ENCODE measurements around the gene NXNL1.
A peak's percentile ranks its signal among the peaks of the same experiment; 100 is the strongest.

The NXNL1 gene

DNA sequence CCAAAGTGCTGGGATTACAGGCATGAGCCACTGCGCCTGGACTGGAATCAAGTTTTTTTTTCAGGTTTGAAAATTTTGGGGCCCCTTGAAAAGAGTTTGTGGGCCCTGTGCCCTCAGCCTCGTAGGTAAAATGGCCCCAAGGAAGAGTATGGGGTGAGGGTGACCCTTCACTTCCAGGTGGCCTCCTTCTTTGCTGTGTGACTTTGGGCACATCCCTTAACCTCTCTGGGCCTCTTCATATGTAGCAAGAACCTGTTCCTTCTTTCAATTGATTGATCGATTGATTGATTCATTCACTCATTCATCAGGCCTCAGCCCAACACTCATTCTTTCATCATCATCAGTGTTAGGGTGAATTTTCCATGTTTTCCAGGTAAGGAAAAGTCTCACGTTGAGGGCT lies 8.9 kb downstream of the NXNL1 start:
- Histone ChIP-seq H3K4me1 (ENCODE audit: low read depth, poor library complexity, severe bottlenecking) (peaks cover 8% of the 10 kb centered on the region), H3K27me3 (ENCODE audit: insufficient read depth, low read depth) (peaks cover 22% of the 10 kb centered on the region; the same call in 1 of the 2 replicates), H4K20me1 (ENCODE audit: insufficient read depth) (no peaks in the 10 kb centered on the region), H3K36me3 (ENCODE audit: insufficient read depth) (no peaks in the 10 kb centered on the region), H3K9ac (no peak overlapping the region), H3K27ac (no peak overlapping the region), H3K4me3 (IDR thresholded peaks at IDR 0.05; ENCODE audit: insufficient read depth, low read depth, low read length) (no peak overlapping the region), H2AFZ (ENCODE audit: low read depth) (no peak overlapping the region), H3K79me2 (ENCODE audit: insufficient read depth, low read depth) (no peaks in the 10 kb centered on the region), H3K4me2 (no peak overlapping the region)
- TF ChIP-seq, protein P1, sequence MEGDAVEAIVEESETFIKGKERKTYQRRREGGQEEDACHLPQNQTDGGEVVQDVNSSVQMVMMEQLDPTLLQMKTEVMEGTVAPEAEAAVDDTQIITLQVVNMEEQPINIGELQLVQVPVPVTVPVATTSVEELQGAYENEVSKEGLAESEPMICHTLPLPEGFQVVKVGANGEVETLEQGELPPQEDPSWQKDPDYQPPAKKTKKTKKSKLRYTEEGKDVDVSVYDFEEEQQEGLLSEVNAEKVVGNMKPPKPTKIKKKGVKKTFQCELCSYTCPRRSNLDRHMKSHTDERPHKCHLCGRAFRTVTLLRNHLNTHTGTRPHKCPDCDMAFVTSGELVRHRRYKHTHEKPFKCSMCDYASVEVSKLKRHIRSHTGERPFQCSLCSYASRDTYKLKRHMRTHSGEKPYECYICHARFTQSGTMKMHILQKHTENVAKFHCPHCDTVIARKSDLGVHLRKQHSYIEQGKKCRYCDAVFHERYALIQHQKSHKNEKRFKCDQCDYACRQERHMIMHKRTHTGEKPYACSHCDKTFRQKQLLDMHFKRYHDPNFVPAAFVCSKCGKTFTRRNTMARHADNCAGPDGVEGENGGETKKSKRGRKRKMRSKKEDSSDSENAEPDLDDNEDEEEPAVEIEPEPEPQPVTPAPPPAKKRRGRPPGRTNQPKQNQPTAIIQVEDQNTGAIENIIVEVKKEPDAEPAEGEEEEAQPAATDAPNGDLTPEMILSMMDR (conservative IDR thresholded peaks at IDR 0.05; ENCODE audit: low read depth, low read length): no peak

- Histone ChIP-seq H3K4me2 (no peak overlapping the region), H3K27me3 (ENCODE audit: insufficient read depth, low read depth) (peaks cover 22% of the 10 kb centered on the region; the same call in 1 of the 2 replicates), H4K20me1 (ENCODE audit: insufficient read depth) (no peaks in the 10 kb centered on the region), H3K4me3 (IDR thresholded peaks at IDR 0.05; ENCODE audit: insufficient read depth, low read depth, low read length) (no peak overlapping the region), H3K4me1 (ENCODE audit: low read depth, poor library complexity, severe bottlenecking) (peaks cover 8% of the 10 kb centered on the region), H3K9ac (no peak overlapping the region), H3K36me3 (ENCODE audit: insufficient read depth) (no peaks in the 10 kb centered on the region), H3K79me2 (ENCODE audit: insufficient read depth, low read depth) (no peaks in the 10 kb centered on the region), H3K27ac (no peak overlapping the region), H2AFZ (ENCODE audit: low read depth) (no peak overlapping the region)
- TF ChIP-seq, protein P1 (conservative IDR thresholded peaks at IDR 0.05; ENCODE audit: low read depth, low read length): no peak
Measured at GRCh38 chr19:17450264-17451075, 10.3 kb downstream of the NXNL1 start.

DNA sequence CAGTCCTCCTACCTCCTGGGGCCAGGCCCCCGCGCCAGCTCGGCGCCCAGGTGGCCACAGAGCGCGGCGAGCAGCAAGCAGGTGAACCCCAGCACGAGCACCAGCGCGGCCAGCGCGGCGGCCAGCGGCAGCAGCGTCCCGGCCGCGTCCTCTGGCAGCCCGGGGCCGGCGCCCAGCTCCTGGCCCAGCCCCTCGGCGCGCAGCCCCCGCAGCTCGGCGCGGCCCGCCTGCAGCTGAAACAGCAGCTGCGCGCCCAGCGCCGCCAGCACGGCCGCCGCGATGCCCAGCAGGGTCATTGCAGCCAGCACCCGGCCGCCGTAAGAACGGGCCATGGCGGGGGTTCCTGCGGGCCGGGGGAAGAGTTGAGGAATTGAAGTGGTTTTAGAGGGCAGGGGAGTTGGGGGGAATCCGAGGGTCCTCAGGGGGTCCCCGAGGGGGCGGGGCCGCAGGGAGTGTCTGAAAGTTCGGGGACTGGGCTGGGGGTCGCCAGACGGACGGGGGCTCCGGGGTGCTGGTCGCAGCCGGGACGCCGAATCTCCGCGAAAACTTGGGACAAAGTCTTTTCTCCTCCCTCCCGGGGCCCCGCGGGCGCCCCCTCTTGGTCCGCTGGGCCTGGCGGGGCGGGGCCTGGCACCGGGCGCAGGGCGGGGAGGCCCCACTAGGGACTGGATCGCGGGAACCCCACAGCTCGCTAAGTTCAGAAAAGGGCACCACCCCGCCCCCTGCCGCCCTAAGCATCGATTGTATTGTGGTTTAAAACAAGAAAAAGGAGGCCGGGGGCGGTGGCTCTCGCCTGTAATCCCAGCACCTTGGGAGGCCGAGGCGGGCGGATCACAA lies 12.4 kb downstream of the NXNL1 start, which contains the start of gene TMEM221:
Gene TMEM221 (minus strand): TSS at position 538 of the 837 bp plus-strand sequence. CDS start 206 bp downstream, at position 332.
- TF ChIP-seq, protein P1 (conservative IDR thresholded peaks at IDR 0.05; ENCODE audit: low read depth, low read length): peak; percentile 32; the same call in 1 of the 2 replicates
- Histone ChIP-seq H2AFZ (ENCODE audit: low read depth) (peak within 1 kb of the TSS; percentile 14; the same call in 1 of the 2 replicates), H3K27ac (no peak within 1 kb of the TSS), H3K9ac (no peak within 1 kb of the TSS), H3K36me3 (ENCODE audit: insufficient read depth) (no peaks in the 10 kb centered on the region), H4K20me1 (ENCODE audit: insufficient read depth) (no peaks in the 10 kb centered on the region), H3K27me3 (ENCODE audit: insufficient read depth, low read depth) (peaks cover 16% of the 10 kb centered on the region; the same call in 1 of the 2 replicates), H3K4me3 (IDR thresholded peaks at IDR 0.05; ENCODE audit: insufficient read depth, low read depth, low read length) (no peak within 1 kb of the TSS), H3K79me2 (ENCODE audit: insufficient read depth, low read depth) (no peaks in the 10 kb centered on the region), H3K4me2 (peak within 1 kb of the TSS; percentile 13; the same call in 1 of the 2 replicates), H3K4me1 (ENCODE audit: low read depth, poor library complexity, severe bottlenecking) (peaks cover 3% of the 10 kb centered on the region)

GRCh38 chr19:17447704-17448130 lies 13.0 kb downstream of the NXNL1 start:
- H3K4me3 ChIP-seq (IDR thresholded peaks at IDR 0.05; ENCODE audit: insufficient read depth, low read depth, low read length): no peak overlapping the region
- no peaks in the 10 kb centered on the region for H3K36me3 ChIP-seq (ENCODE audit: insufficient read depth)
- H3K4me2 ChIP-seq: no peak overlapping the region
- no peak overlapping the region for H3K9ac ChIP-seq
- no peaks in the 10 kb centered on the region for H4K20me1 ChIP-seq (ENCODE audit: insufficient read depth)
- no peak overlapping the region for H2AFZ ChIP-seq (ENCODE audit: low read depth)
- H3K27ac ChIP-seq: no peak overlapping the region
- H3K79me2 ChIP-seq (ENCODE audit: insufficient read depth, low read depth): no peaks in the 10 kb centered on the region
- H3K4me1 ChIP-seq (ENCODE audit: low read depth, poor library complexity, severe bottlenecking): no peaks in the 10 kb centered on the region
- TF ChIP-seq, protein P1 (conservative IDR thresholded peaks at IDR 0.05; ENCODE audit: low read depth, low read length): no peak
- peaks cover 16% of the 10 kb centered on the region; the same call in 1 of the 2 replicates for H3K27me3 ChIP-seq (ENCODE audit: insufficient read depth, low read depth)
